ENCODE results near the gene MBL2. TPM values are rescaled to one million over a fixed set of nuclear protein-coding genes. Genes with fewer than 3 reads are reported as not detected.

The MBL2 gene
- total and polyA plus RNA-seq, 2 donors from 2014 or later = not detected

GRCh38 chr10:52786098-52786497 lies 13.5 kb upstream of the MBL2 start:
- H3K9me3 ChIP-seq (ENCODE audit: control insufficient read depth in 2 of 3, insufficient read depth in 1 of 3, low read length in 3 of 3) = no peaks in the 10 kb centered on the region
- H3K9ac ChIP-seq (ENCODE audit: low read length in 3 of 3) = no peak overlapping the region
- no peaks in the 10 kb centered on the region for H3K36me3 ChIP-seq (ENCODE audit: control insufficient read depth in 2 of 3, insufficient read depth in 3 of 3, low read length in 3 of 3)
- FAIRE-seq (no peak), DNase-seq (no peak)
- H3K27ac ChIP-seq (ENCODE audit: low read depth in 2 of 2, low read length in 2 of 2) = no peak overlapping the region
- intact Hi-C loops (cut with DNase I) = no loop called here
- H3K4me3 ChIP-seq (ENCODE audit: low read length in 3 of 3) = no peak overlapping the region
- no peaks in the 10 kb centered on the region for H3K4me1 ChIP-seq (ENCODE audit: control insufficient read depth in 2 of 3, insufficient read depth in 2 of 3, low read depth in 1 of 3, low read length in 3 of 3)
- no peaks in the 10 kb centered on the region for H3K27me3 ChIP-seq (ENCODE audit: control insufficient read depth, insufficient read depth, low read length)
- TF ChIP-seq CTCF (IDR thresholded peaks at IDR 0.05; ENCODE audit: borderline replicate concordance, extremely low read depth, insufficient read depth) = no peak

- DNase-seq = no peak
- no peaks in the 10 kb centered on the region for H3K4me1 ChIP-seq (ENCODE audit: control insufficient read depth in 2 of 3, insufficient read depth in 2 of 3, low read depth in 1 of 3, low read length in 3 of 3)
- intact Hi-C loops (cut with DNase I) = no loop called here
- no peak for FAIRE-seq
- no peaks in the 10 kb centered on the region for H3K27me3 ChIP-seq (ENCODE audit: control insufficient read depth, insufficient read depth, low read length)
- no peak overlapping the region for H3K27ac ChIP-seq (ENCODE audit: low read depth in 2 of 2, low read length in 2 of 2)
- TF ChIP-seq CTCF (IDR thresholded peaks at IDR 0.05; ENCODE audit: borderline replicate concordance, extremely low read depth, insufficient read depth) = no peak
- H3K9me3 ChIP-seq (ENCODE audit: control insufficient read depth in 2 of 3, insufficient read depth in 1 of 3, low read length in 3 of 3) = no peaks in the 10 kb centered on the region
- H3K36me3 ChIP-seq (ENCODE audit: control insufficient read depth in 2 of 3, insufficient read depth in 3 of 3, low read length in 3 of 3) = no peaks in the 10 kb centered on the region
- no peak overlapping the region for H3K9ac ChIP-seq (ENCODE audit: low read length in 3 of 3)
- H3K4me3 ChIP-seq (ENCODE audit: low read length in 3 of 3) = no peak overlapping the region
These were observed 12.8 kb upstream of the MBL2 start for GRCh38 chr10:52785418-52785817.

- Histone ChIP-seq H3K27ac (ENCODE audit: low read depth in 2 of 2, low read length in 2 of 2) (no peak overlapping the region), H3K9me3 (ENCODE audit: control insufficient read depth in 2 of 3, insufficient read depth in 1 of 3, low read length in 3 of 3) (no peaks in the 10 kb centered on the region), H3K36me3 (ENCODE audit: control insufficient read depth in 2 of 3, insufficient read depth in 3 of 3, low read length in 3 of 3) (no peaks in the 10 kb centered on the region), H3K27me3 (ENCODE audit: control insufficient read depth, insufficient read depth, low read length) (no peaks in the 10 kb centered on the region), H3K4me3 (ENCODE audit: low read length in 3 of 3) (no peak overlapping the region), H3K4me1 (ENCODE audit: control insufficient read depth in 2 of 3, insufficient read depth in 2 of 3, low read depth in 1 of 3, low read length in 3 of 3) (no peaks in the 10 kb centered on the region), H3K9ac (ENCODE audit: low read length in 3 of 3) (no peak overlapping the region)
- intact Hi-C loops (cut with DNase I) = no loop called here
- no peak for TF ChIP-seq CTCF (IDR thresholded peaks at IDR 0.05; ENCODE audit: borderline replicate concordance, extremely low read depth, insufficient read depth)
- DNase-seq (no peak), FAIRE-seq (no peak)
These were observed 11.1 kb upstream of the MBL2 start for GRCh38 chr10:52783726-52784125.

GRCh38 chr10:52782554-52782953 lies 10.0 kb upstream of the MBL2 start:
- intact Hi-C loops (cut with DNase I) = no loop called here
- Histone ChIP-seq H3K4me3 (ENCODE audit: low read length in 3 of 3) (no peak overlapping the region), H3K4me1 (ENCODE audit: control insufficient read depth in 2 of 3, insufficient read depth in 2 of 3, low read depth in 1 of 3, low read length in 3 of 3) (no peaks in the 10 kb centered on the region), H3K27ac (ENCODE audit: low read depth in 2 of 2, low read length in 2 of 2) (no peak overlapping the region), H3K36me3 (ENCODE audit: control insufficient read depth in 2 of 3, insufficient read depth in 3 of 3, low read length in 3 of 3) (no peaks in the 10 kb centered on the region), H3K9ac (ENCODE audit: low read length in 3 of 3) (no peak overlapping the region), H3K27me3 (ENCODE audit: control insufficient read depth, insufficient read depth, low read length) (no peaks in the 10 kb centered on the region), H3K9me3 (ENCODE audit: control insufficient read depth in 2 of 3, insufficient read depth in 1 of 3, low read length in 3 of 3) (no peaks in the 10 kb centered on the region)
- TF ChIP-seq CTCF (IDR thresholded peaks at IDR 0.05; ENCODE audit: borderline replicate concordance, extremely low read depth, insufficient read depth) = no peak
- DNase-seq (no peak), FAIRE-seq (no peak)
